ENCODE results near the gene TOB1. TPM values are rescaled to one million over a fixed set of nuclear protein-coding genes. Genes with fewer than 3 reads are reported as not detected.

The TOB1 gene
- total RNA-seq, 1 experiment from 2014 or later = 31.6 TPM

GRCh38 chr17:50824429-50824828 lies 41.7 kb downstream of the TOB1 start:
- H3K27me3 Mint-ChIP-seq (ENCODE audit: low read depth) = peaks cover 4% of the 10 kb centered on the region

More at GRCh38 chr17:50824429-50824828, 41.7 kb downstream of the TOB1 start:
- WGBS (ENCODE audit: extremely low coverage, insufficient read length, low lambda C conversion rate) = no CpG with 5 or more reads among the region's 2 CpGs
- Histone ChIP-seq H4K20me1 (ENCODE audit: control insufficient read depth, insufficient read depth, insufficient read length) (no peaks in the 10 kb centered on the region), H2BK20ac (ENCODE audit: low read depth, low read length, poor library complexity, severe bottlenecking) (no peak overlapping the region), H2BK15ac (ENCODE audit: low read depth, low read length) (no peak overlapping the region), H3K23ac (ENCODE audit: insufficient read length, low read depth, low read length) (no peak overlapping the region), H3K56ac (ENCODE audit: insufficient read length, low read depth, low read length) (no peak overlapping the region), H3K27me3 (ENCODE audit: insufficient read depth, low read length) (no peaks in the 10 kb centered on the region), H3K9me3 (ENCODE audit: control insufficient read depth, low read depth, low read length) (no peaks in the 10 kb centered on the region), H3K4ac (ENCODE audit: low read depth, low read length) (no peak overlapping the region), H3K79me1 (ENCODE audit: insufficient read depth, low read depth, low read length, poor library complexity, severe bottlenecking) (no peaks in the 10 kb centered on the region), H3K18ac (ENCODE audit: insufficient read length, low read depth, low read length) (no peak overlapping the region), H3K4me1 (ENCODE audit: insufficient read depth, low read length) (peaks cover 5% of the 10 kb centered on the region; the same call in 1 of the 2 replicates), H3K23me2 (ENCODE audit: insufficient read length, low read depth, low read length, poor library complexity, severe bottlenecking) (peaks cover 2% of the 10 kb centered on the region), H4K91ac (ENCODE audit: insufficient read length, low read depth, low read length) (no peak overlapping the region), H2AFZ (ENCODE audit: low read length) (no peak overlapping the region), H3T11ph (ENCODE audit: low read length) (no peak overlapping the region), H2BK120ac (ENCODE audit: low read depth, low read length, poor library complexity, severe bottlenecking) (no peak overlapping the region), H2BK5ac (ENCODE audit: insufficient read length, low read length) (no peak overlapping the region), H4K8ac (replicated peaks; ENCODE audit: insufficient read length, low read depth, low read length) (no peak overlapping the region), H3K9ac (ENCODE audit: extremely low read depth, insufficient read length, low read length) (no peak overlapping the region), H4K5ac (ENCODE audit: insufficient read length, low read depth, low read length) (no peak overlapping the region), H3K79me2 (ENCODE audit: insufficient read depth, low read length) (no peaks in the 10 kb centered on the region), H2AK5ac (ENCODE audit: insufficient read length, low read length) (no peak overlapping the region), H3K27ac (ENCODE audit: insufficient read length, low read depth, low read length) (no peak overlapping the region), H2BK12ac (ENCODE audit: insufficient read length, low read depth, low read length) (no peak overlapping the region), H3K14ac (ENCODE audit: insufficient read depth, low read length) (no peak overlapping the region), H3K4me2 (ENCODE audit: insufficient read depth, insufficient read length, low read length) (no peak overlapping the region)
- no peak overlapping the region for H3K4me3 Mint-ChIP-seq
- H3K9me3 Mint-ChIP-seq = no peaks in the 10 kb centered on the region
- no peaks in the 10 kb centered on the region; a peak in 1 of 7 replicates for H3K36me3 Mint-ChIP-seq (ENCODE audit: insufficient read depth in 1 of 3, low read depth in 3 of 3)
- TF ChIP-seq, protein P1, sequence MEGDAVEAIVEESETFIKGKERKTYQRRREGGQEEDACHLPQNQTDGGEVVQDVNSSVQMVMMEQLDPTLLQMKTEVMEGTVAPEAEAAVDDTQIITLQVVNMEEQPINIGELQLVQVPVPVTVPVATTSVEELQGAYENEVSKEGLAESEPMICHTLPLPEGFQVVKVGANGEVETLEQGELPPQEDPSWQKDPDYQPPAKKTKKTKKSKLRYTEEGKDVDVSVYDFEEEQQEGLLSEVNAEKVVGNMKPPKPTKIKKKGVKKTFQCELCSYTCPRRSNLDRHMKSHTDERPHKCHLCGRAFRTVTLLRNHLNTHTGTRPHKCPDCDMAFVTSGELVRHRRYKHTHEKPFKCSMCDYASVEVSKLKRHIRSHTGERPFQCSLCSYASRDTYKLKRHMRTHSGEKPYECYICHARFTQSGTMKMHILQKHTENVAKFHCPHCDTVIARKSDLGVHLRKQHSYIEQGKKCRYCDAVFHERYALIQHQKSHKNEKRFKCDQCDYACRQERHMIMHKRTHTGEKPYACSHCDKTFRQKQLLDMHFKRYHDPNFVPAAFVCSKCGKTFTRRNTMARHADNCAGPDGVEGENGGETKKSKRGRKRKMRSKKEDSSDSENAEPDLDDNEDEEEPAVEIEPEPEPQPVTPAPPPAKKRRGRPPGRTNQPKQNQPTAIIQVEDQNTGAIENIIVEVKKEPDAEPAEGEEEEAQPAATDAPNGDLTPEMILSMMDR (conservative IDR thresholded peaks at IDR 0.05) = no peak
- H3K4me1 Mint-ChIP-seq = peaks cover 15 to 18% of the 10 kb centered on the region in 2 experiments
- DNase-seq = no peak
- no peak overlapping the region for H3K27ac Mint-ChIP-seq

Measured in H9 (cell line).